ENCODE data around the gene ZNF480.
"Not testable (repeated sequence)": the region's sequence is repeated elsewhere in the genome, so short reads cannot be mapped to it uniquely, and the experiment has no call there.

Gene ZNF480

DNA sequence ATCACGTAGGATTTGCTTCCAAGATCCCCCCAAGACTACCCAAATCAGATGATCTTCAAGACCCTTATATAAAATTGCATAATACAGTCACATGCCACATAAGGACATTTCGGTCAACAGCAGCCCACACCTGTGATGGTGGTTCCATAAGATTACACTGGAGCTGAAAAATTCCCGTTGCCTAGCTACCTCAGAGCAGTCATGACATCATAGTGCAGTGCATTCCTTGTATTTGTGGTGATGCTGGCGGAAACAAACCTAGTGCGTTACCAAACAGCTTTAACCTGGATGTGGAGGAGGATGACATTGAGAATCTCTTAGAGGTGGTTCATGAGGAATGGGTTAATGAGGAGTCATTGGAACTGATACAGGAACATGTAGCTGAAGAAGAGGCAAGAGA lies 22.8 kb upstream of the ZNF480 start:
- Histone ChIP-seq H3K27me3 (ENCODE audit: insufficient read depth, insufficient read length) (no peaks in the 10 kb centered on the region), H3K9me3 (ENCODE audit: insufficient read depth, low read length) (peaks cover 18% of the 10 kb centered on the region), H3K4me1 (ENCODE audit: insufficient read depth, insufficient read length) (no peaks in the 10 kb centered on the region), H3K36me3 (ENCODE audit: insufficient read depth, insufficient read length, low read length) (peaks cover 33% of the 10 kb centered on the region), H3K4me3 (ENCODE audit: insufficient read length, low read depth) (no peak overlapping the region), H3K9ac (ENCODE audit: insufficient read length, low read depth) (no peak overlapping the region)
- no peak for TF ChIP-seq YY1 (IDR thresholded peaks at IDR 0.05; ENCODE audit: insufficient read depth, insufficient read length)
- no peak for TF ChIP-seq ZNF274 (IDR thresholded peaks at IDR 0.05; ENCODE audit: low read depth, low read length)
- no peak for TF ChIP-seq SUZ12 (IDR thresholded peaks at IDR 0.05; ENCODE audit: extremely low read depth, insufficient read depth, insufficient read length)
- no peak for DNase-seq (ENCODE audit: low read depth, low spot score)

DNA sequence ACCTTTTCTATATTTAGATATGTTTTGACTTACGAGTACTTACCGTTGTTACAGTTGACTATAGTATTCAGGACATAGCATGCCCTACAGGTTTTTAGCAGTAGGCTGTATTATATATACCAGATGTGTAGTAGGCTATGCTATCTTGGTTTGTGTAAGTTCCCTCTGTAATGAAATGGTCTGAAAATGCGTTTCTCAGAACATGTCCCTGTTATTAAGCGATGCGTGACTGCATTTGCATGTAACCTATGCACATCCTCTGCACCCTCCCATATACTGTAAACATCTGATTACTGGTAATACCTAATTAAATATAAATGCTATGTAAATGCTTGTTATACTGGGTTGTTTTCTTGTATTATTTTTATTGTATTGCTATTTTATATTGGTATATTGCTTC lies 21.0 kb upstream of the ZNF480 start:
- Histone ChIP-seq H3K27me3 (ENCODE audit: insufficient read depth, insufficient read length) (no peaks in the 10 kb centered on the region), H3K4me3 (ENCODE audit: insufficient read length, low read depth) (no peak overlapping the region), H3K9me3 (ENCODE audit: insufficient read depth, low read length) (peaks cover 18% of the 10 kb centered on the region), H3K9ac (ENCODE audit: insufficient read length, low read depth) (no peak overlapping the region), H3K36me3 (ENCODE audit: insufficient read depth, insufficient read length, low read length) (peaks cover 33% of the 10 kb centered on the region), H3K4me1 (ENCODE audit: insufficient read depth, insufficient read length) (no peaks in the 10 kb centered on the region)
- no peak for TF ChIP-seq SUZ12 (IDR thresholded peaks at IDR 0.05; ENCODE audit: extremely low read depth, insufficient read depth, insufficient read length)
- TF ChIP-seq YY1 (IDR thresholded peaks at IDR 0.05; ENCODE audit: insufficient read depth, insufficient read length) = no peak
- TF ChIP-seq ZNF274 (IDR thresholded peaks at IDR 0.05; ENCODE audit: low read depth, low read length) = no peak
- DNase-seq (ENCODE audit: low read depth, low spot score) = no peak

DNA sequence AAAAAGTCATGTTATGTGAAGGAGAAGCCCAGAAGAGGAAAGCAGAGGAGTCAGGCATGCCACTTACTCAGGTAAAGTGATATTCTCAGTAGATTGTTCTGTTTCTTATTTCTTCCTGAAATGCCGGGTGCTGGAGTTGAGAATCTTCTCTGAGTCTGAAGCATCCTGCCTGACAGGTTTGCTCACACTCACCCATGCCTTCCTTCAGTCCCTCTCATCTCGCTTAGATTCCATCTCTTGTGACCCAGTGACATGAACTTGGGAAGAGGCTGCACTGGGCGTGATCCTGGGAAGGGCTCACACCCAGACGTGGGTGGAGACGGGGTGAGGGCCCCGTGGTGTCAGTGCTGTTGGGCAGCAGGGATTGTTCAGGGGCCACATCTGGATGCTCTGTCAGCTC lies 19.5 kb upstream of the ZNF480 start:
- Histone ChIP-seq H3K9me3 (ENCODE audit: insufficient read depth, low read length) (peaks cover 12% of the 10 kb centered on the region), H3K27me3 (ENCODE audit: insufficient read depth, insufficient read length) (no peaks in the 10 kb centered on the region), H3K36me3 (ENCODE audit: insufficient read depth, insufficient read length, low read length) (peaks cover 26% of the 10 kb centered on the region), H3K4me3 (ENCODE audit: insufficient read length, low read depth) (no peak overlapping the region), H3K9ac (ENCODE audit: insufficient read length, low read depth) (no peak overlapping the region), H3K4me1 (ENCODE audit: insufficient read depth, insufficient read length) (no peaks in the 10 kb centered on the region)
- no peak for DNase-seq (ENCODE audit: low read depth, low spot score)
- TF ChIP-seq SUZ12 (IDR thresholded peaks at IDR 0.05; ENCODE audit: extremely low read depth, insufficient read depth, insufficient read length) = no peak
- TF ChIP-seq ZNF274 (IDR thresholded peaks at IDR 0.05; ENCODE audit: low read depth, low read length) = no peak
- TF ChIP-seq YY1 (IDR thresholded peaks at IDR 0.05; ENCODE audit: insufficient read depth, insufficient read length) = no peak

- Histone ChIP-seq H3K9me3 (ENCODE audit: insufficient read depth, low read length) (no peaks in the 10 kb centered on the region), H3K4me3 (ENCODE audit: insufficient read length, low read depth) (no peak overlapping the region), H3K27me3 (ENCODE audit: insufficient read depth, insufficient read length) (no peaks in the 10 kb centered on the region), H3K4me1 (ENCODE audit: insufficient read depth, insufficient read length) (no peaks in the 10 kb centered on the region), H3K9ac (ENCODE audit: insufficient read length, low read depth) (no peak overlapping the region), H3K36me3 (ENCODE audit: insufficient read depth, insufficient read length, low read length) (peaks cover 61% of the 10 kb centered on the region)
- no peak for DNase-seq (ENCODE audit: low read depth, low spot score)
- no peak for TF ChIP-seq YY1 (IDR thresholded peaks at IDR 0.05; ENCODE audit: insufficient read depth, insufficient read length)
- TF ChIP-seq SUZ12 (IDR thresholded peaks at IDR 0.05; ENCODE audit: extremely low read depth, insufficient read depth, insufficient read length) = no peak
- no peak for TF ChIP-seq ZNF274 (IDR thresholded peaks at IDR 0.05; ENCODE audit: low read depth, low read length)
Observed at GRCh38 chr19:52286256-52286655, 10.7 kb upstream of the ZNF480 start.

- H3K4me3 ChIP-seq (ENCODE audit: insufficient read length, low read depth) = no peak overlapping the region
- DNase-seq (ENCODE audit: low read depth, low spot score) = no peak
- no peaks in the 10 kb centered on the region for H3K9me3 ChIP-seq (ENCODE audit: insufficient read depth, low read length)
- TF ChIP-seq SUZ12 (IDR thresholded peaks at IDR 0.05; ENCODE audit: extremely low read depth, insufficient read depth, insufficient read length) (no peak), YY1 (IDR thresholded peaks at IDR 0.05; ENCODE audit: insufficient read depth, insufficient read length) (no peak)
- H3K9ac ChIP-seq (ENCODE audit: insufficient read length, low read depth) = no peak overlapping the region
- no peaks in the 10 kb centered on the region for H3K4me1 ChIP-seq (ENCODE audit: insufficient read depth, insufficient read length)
- H3K27me3 ChIP-seq (ENCODE audit: insufficient read depth, insufficient read length) = peaks cover 9% of the 10 kb centered on the region
- H3K36me3 ChIP-seq (ENCODE audit: insufficient read depth, insufficient read length, low read length) = peaks cover 30% of the 10 kb centered on the region
Observed at GRCh38 chr19:52291781-52292180, 5.2 kb upstream of the ZNF480 start.

GRCh38 chr19:52292946-52293345 lies 4.0 kb upstream of the ZNF480 start:
- DNase-seq (ENCODE audit: low read depth, low spot score); H3K9ac ChIP-seq (ENCODE audit: insufficient read length, low read depth); H3K4me1 ChIP-seq (ENCODE audit: insufficient read depth, insufficient read length); H3K9me3 ChIP-seq (ENCODE audit: insufficient read depth, low read length); H3K27me3 ChIP-seq (ENCODE audit: insufficient read depth, insufficient read length); H3K4me3 ChIP-seq (ENCODE audit: insufficient read length, low read depth): not testable (repeated sequence)
- peaks cover 30% of the 10 kb centered on the region for H3K36me3 ChIP-seq (ENCODE audit: insufficient read depth, insufficient read length, low read length)

DNA sequence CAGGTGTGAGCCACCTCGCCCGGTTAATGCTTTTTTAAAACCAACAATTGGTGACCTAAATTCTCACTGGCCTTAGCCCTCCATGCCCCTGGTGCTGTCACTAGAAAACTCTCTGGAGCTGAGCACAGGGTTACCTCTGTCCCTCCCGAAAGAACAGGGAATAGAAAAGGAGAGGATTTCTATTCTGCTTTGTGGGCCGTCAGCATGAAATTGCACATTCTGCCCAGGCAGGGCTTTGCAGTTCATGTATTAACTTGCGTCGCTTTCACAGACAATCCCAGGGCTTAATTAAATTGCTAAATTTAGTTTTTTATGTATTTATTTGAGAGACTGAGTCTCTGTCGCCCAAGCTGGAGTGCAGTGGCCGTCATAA lies 583 bp upstream of the ZNF480 start:
- TF ChIP-seq ZNF274 (IDR thresholded peaks at IDR 0.05; ENCODE audit: low read depth, low read length) (no peak), YY1 (IDR thresholded peaks at IDR 0.05; ENCODE audit: insufficient read depth, insufficient read length) (no peak), SUZ12 (IDR thresholded peaks at IDR 0.05; ENCODE audit: extremely low read depth, insufficient read depth, insufficient read length) (no peak)
- peaks cover 3% of the 10 kb centered on the region for H3K4me1 ChIP-seq (ENCODE audit: insufficient read depth, insufficient read length)
- DNase-seq (ENCODE audit: low read depth, low spot score) = no peak
- H3K4me3 ChIP-seq (ENCODE audit: insufficient read length, low read depth) = peak overlapping the region; percentile 19
- H3K27me3 ChIP-seq (ENCODE audit: insufficient read depth, insufficient read length) = peaks cover 9% of the 10 kb centered on the region
- no peak overlapping the region for H3K9ac ChIP-seq (ENCODE audit: insufficient read length, low read depth)
- peaks cover 32% of the 10 kb centered on the region for H3K36me3 ChIP-seq (ENCODE audit: insufficient read depth, insufficient read length, low read length)
- H3K9me3 ChIP-seq (ENCODE audit: insufficient read depth, low read length) = peaks cover 7% of the 10 kb centered on the region; the same call in 1 of the 2 replicates

Measured in NT2/D1 (cell line).